Endothelial cell of umbilical vein (primary cell): Measurements from ENCODE around the gene THSD7B. TPM values are rescaled to one million over a fixed set of nuclear protein-coding genes. Genes with fewer than 3 reads are reported as not detected.

Source experiments
- BruUV-seq: library from RNA; stranded (reverse); fragments of 400-500 nt; replicated peaks from 2 replicates; lab custom pipeline; 2021; lab: Mats Ljungman, UMichigan
- CTCF ChIA-PET: fragments of 300-600, 350-600 bp; sonication (Branson Sonifier 250); formaldehyde crosslinking; loops from one replicate; lab custom pipeline; 2021; ENCODE audit warnings: antibody characterized with exemption, inconsistent platforms; lab: Charles Lee
- POLR2A ChIA-PET: fragments of 300-600, 350-600 bp; sonication (Branson Sonifier 250); formaldehyde crosslinking; loops from one replicate; lab custom pipeline; 2021; ENCODE audit warnings: antibody characterized with exemption, inconsistent platforms; lab: Charles Lee
- DNase-seq: peaks from one replicate; pipeline ENCODE4 v3.0.0-alpha.2; 2011; ENCODE audit warnings: low read depth, low spot score
- FAIRE-seq: peaks from 2 replicates; lab custom pipeline; 2011; peaks lifted over from hg19 to GRCh38; lab: Jason Lieb, UNC
- H2AFZ ChIP-seq: 2 replicates; pipeline ENCODE4 v1.6.0; 2012; ENCODE audit warnings: low read depth, low read length, control low read depth, inconsistent platforms
- H3K27ac ChIP-seq: 2 replicates; pipeline ENCODE4 v1.5.1; 2011; ENCODE audit warnings: low read depth, mild to moderate bottlenecking, control low read depth, low read length, moderate library complexity; ENCODE audit not compliant: insufficient read depth
- H3K27me3 ChIP-seq, 2 experiments: 2 replicates each; pipeline versions ENCODE4 v1.6.0 to v1.6.1; 2011; ENCODE audit warnings: low read length in 2 of 2, mixed read lengths in 1 of 2; ENCODE audit not compliant: control insufficient read depth in 2 of 2, insufficient read depth in 2 of 2
- H3K36me3 ChIP-seq, 2 experiments: 2 replicates in 1 of 2; 3 replicates in 1 of 2; pipeline ENCODE4 v1.5.1; 2011; ENCODE audit warnings: low read length in 2 of 2, mild to moderate bottlenecking in 1 of 2, moderate library complexity in 1 of 2; ENCODE audit not compliant: control insufficient read depth in 2 of 2, insufficient read depth in 2 of 2; ENCODE audit errors: extremely low read depth in 1 of 2
- H3K4me1 ChIP-seq: 3 replicates; pipeline ENCODE4 v1.5.1; 2011; ENCODE audit warnings: mild to moderate bottlenecking, low read length; ENCODE audit not compliant: control insufficient read depth, insufficient read depth; ENCODE audit errors: extremely low read depth
- H3K4me2 ChIP-seq: 2 replicates; pipeline ENCODE4 v1.6.1; 2011; ENCODE audit warnings: low read length, control low read depth, mixed read lengths; ENCODE audit not compliant: insufficient read depth
- H3K4me3 ChIP-seq, 3 experiments: fragments of 200-600 bp in 1 of 3; sonication (generic), shearing (Covaris generic) in 1 of 3; replicated peaks in 1 of 3; 2 replicates each; pipeline ENCODE4 v1.5.1; 2011 to 2016; ENCODE audit warnings: control low read depth in 3 of 3, low read length in 3 of 3, mild to moderate bottlenecking in 2 of 3, inconsistent platforms in 1 of 3, low read depth in 1 of 3, moderate library complexity in 1 of 3; ENCODE audit not compliant: insufficient read depth in 1 of 3
- H3K79me2 ChIP-seq: 2 replicates; pipeline ENCODE4 v1.6.0; 2012; ENCODE audit warnings: low read length, inconsistent platforms; ENCODE audit not compliant: control insufficient read depth, insufficient read depth
- H3K9ac ChIP-seq: replicated peaks from 2 replicates; pipeline ENCODE3; 2011; ENCODE audit warnings: low read length, control low read depth; ENCODE audit not compliant: insufficient read depth; ENCODE audit errors: extremely low read depth
- H3K9me1 ChIP-seq: replicated peaks from 3 replicates; pipeline ENCODE4 v1.6.0; 2011; ENCODE audit warnings: mild to moderate bottlenecking, low read length; ENCODE audit not compliant: control insufficient read depth, insufficient read depth; ENCODE audit errors: extremely low read depth
- H3K9me3 ChIP-seq: replicated peaks from 2 replicates; pipeline ENCODE4 v1.5.1; 2012; ENCODE audit warnings: low read length, inconsistent platforms; ENCODE audit not compliant: control insufficient read depth, insufficient read depth
- H4K20me1 ChIP-seq: replicated peaks from 2 replicates; pipeline ENCODE3; 2011; ENCODE audit warnings: mild to moderate bottlenecking, low read length; ENCODE audit not compliant: control insufficient read depth, insufficient read depth; ENCODE audit errors: extremely low read depth
- CTCF ChIP-seq, 2 donors: IDR thresholded peaks; 1 replicate in 1 of 2; 2 replicates in 1 of 2; pipeline ENCODE4 v1.5.1; 2011; ENCODE audit warnings: low read length in 2 of 2, mild to moderate bottlenecking in 2 of 2, moderate library complexity in 2 of 2, control low read depth in 1 of 2, inconsistent platforms in 1 of 2, low read depth in 1 of 2; ENCODE audit not compliant: insufficient read depth in 1 of 2; ENCODE audit errors: extremely low read depth in 1 of 2
- FOS ChIP-seq: IDR thresholded peaks from 2 replicates; pipeline ENCODE4 v1.6.1; 2011; ENCODE audit warnings: mild to moderate bottlenecking, low read length, moderate library complexity, borderline replicate concordance; ENCODE audit not compliant: insufficient read depth
- GATA2 ChIP-seq: IDR thresholded peaks from 2 replicates; pipeline ENCODE4 v1.7.0; 2011; ENCODE audit warnings: low read depth, mild to moderate bottlenecking, moderate library complexity, mixed read lengths, low read length; ENCODE audit not compliant: insufficient read length, insufficient read depth
- JUN ChIP-seq: IDR thresholded peaks from 2 replicates; pipeline ENCODE4 v1.6.1; 2011; ENCODE audit warnings: borderline replicate concordance, low read depth; ENCODE audit not compliant: insufficient read length, insufficient read depth
- POLR2A ChIP-seq: IDR thresholded peaks from 2 replicates; pipeline ENCODE4 v1.6.1; 2012; ENCODE audit warnings: low read depth, mild to moderate bottlenecking, control low read depth, low read length
- POLR2AphosphoS5 ChIP-seq: IDR thresholded peaks from 2 replicates; pipeline ENCODE4 v1.6.1; 2012; ENCODE audit warnings: low read depth, mild to moderate bottlenecking, control low read depth, low read length, moderate library complexity; ENCODE audit not compliant: insufficient read depth
- dilution Hi-C: fragments of 300-500 bp; cut with MboI; formaldehyde crosslinking; loops from one replicate; pipeline ENCODE4 v1.15.0; 2019; ENCODE audit warnings: low sequenced_read_pairs; ENCODE audit not compliant: extremely low pct_ligation_motif_present
- intact Hi-C: fragments of 100-400 bp; cut with micrococcal nuclease; formaldehyde crosslinking; loops from one replicate; pipeline ENCODE4 v1.10.0; 2022
- polyA plus RNA-seq, 4 experiments: library from polyadenylated mRNA; depleted of rRNA in 3 of 4; stranded (reverse) in 3 of 4; unstranded in 1 of 4; fragments of >200 nt; gene quantifications; 2 replicates each; pipeline versions ENCODE4 v1.2.1 to v1.2.3, GENCODE V29; 2011 to 2012; ENCODE audit warnings: missing spikeins in 1 of 4
- total RNA-seq: library from RNA; stranded (reverse); gene quantifications from 2 replicates; pipeline ENCODE4 v1.2.3, GENCODE V29; 2021

THSD7B gene
- total and polyA plus RNA-seq, 2 donors (not counting 3 experiments of a cell fraction or from before 2014, with no cell fraction given): 0.04 TPM; not detected in 1

GRCh38 chr2:137167651-137168050 is 402.3 kb downstream of the THSD7B start:
- intact Hi-C loops: no loop called here
- H3K4me3 ChIP-seq: no peak overlapping the region
- H2AFZ ChIP-seq: no peak overlapping the region
- TF ChIP-seq POLR2AphosphoS5 (no peak), CTCF (IDR thresholded peaks at IDR 0.05; ENCODE audit: extremely low read depth in 1 of 2, insufficient read depth in 1 of 2, low read depth in 1 of 2, low read length in 2 of 2) (no peak), POLR2A (no peak), JUN (no peak)
- H3K36me3 ChIP-seq: no peaks in the 10 kb centered on the region
- no peaks in the 10 kb centered on the region for H3K9me3 ChIP-seq
- BruUV-seq: no TSS peak
- DNase-seq (no peak), FAIRE-seq (no peak)
- ChIA-PET CTCF (no interaction called here), POLR2A (no interaction called here)
- H3K9ac ChIP-seq: no peak overlapping the region
- dilution Hi-C loops: no loop called here
- no peaks in the 10 kb centered on the region for H3K9me1 ChIP-seq
- no peaks in the 10 kb centered on the region for H3K27me3 ChIP-seq
- no peaks in the 10 kb centered on the region for H3K79me2 ChIP-seq
- no peaks in the 10 kb centered on the region for H3K4me1 ChIP-seq
- no peak overlapping the region for H3K27ac ChIP-seq
- no peak overlapping the region for H3K4me2 ChIP-seq
- H4K20me1 ChIP-seq: no peaks in the 10 kb centered on the region

GRCh38 chr2:137168552-137168951 is 403.2 kb downstream of the THSD7B start:
- ChIA-PET POLR2A (no interaction called here), CTCF (interaction anchor here (0.7 kb wide), 1 partner anchor 12 kb away, joined by 4 read pairs; no protein-coding TSS in a partner anchor)
- dilution Hi-C loops (no loop called here), intact Hi-C loops (no loop called here)
- no peak overlapping the region for H3K4me3 ChIP-seq
- no peak overlapping the region for H2AFZ ChIP-seq
- no peaks in the 10 kb centered on the region for H3K9me3 ChIP-seq
- H3K9me1 ChIP-seq: no peaks in the 10 kb centered on the region
- TF ChIP-seq GATA2 (peak; percentile 28), CTCF (IDR thresholded peaks at IDR 0.05; ENCODE audit: extremely low read depth in 1 of 2, insufficient read depth in 1 of 2, low read depth in 1 of 2, low read length in 2 of 2) (no peak), FOS (peak; percentile 11)
- H3K79me2 ChIP-seq: no peaks in the 10 kb centered on the region
- H4K20me1 ChIP-seq: no peaks in the 10 kb centered on the region
- no peaks in the 10 kb centered on the region for H3K36me3 ChIP-seq
- no peak overlapping the region for H3K4me2 ChIP-seq
- DNase-seq (peak; percentile 1), FAIRE-seq (no peak)
- no TSS peak for BruUV-seq
- H3K4me1 ChIP-seq: no peaks in the 10 kb centered on the region
- no peaks in the 10 kb centered on the region for H3K27me3 ChIP-seq
- H3K9ac ChIP-seq: no peak overlapping the region
- H3K27ac ChIP-seq: no peak overlapping the region
